ENCODE data around the gene SLC7A1.
"Not testable (repeated sequence)": the region's sequence is repeated elsewhere in the genome, so short reads cannot be mapped to it uniquely, and the experiment has no call there.

Gene SLC7A1

DNA sequence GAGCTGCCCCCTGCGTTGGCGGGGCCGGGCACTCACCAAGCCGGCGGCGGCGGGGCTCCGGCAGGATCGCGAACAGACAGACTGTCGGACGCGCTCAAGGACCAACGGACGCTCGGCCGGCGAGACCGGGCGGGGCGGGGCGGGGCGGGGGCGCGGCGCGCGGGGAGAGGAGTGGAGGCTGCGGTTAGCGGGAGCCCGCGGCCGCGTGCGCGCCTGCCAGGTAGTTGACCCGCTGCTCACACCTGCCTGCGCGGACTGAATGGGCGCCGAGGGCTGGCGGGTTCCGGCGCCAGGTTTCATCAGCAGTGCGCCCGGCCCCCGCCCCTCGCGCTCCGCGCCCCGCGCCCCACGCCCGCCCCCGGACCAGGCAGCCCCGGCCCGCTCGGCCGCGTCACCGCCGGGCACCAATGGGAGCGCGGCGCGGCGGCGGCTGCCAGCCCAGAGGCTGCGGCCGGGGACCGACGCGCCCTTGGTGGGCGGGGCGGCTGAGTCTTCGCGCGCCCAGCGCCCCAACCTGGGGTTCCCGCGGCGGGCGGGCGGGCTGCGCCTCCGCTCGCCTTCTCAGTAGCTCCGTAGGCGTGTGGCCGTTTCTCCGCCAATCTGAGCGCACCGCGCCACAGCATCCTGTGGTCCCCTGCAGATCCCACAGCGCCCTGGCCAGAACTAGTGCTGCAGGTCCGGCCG, at the start of gene SLC7A1:
Gene SLC7A1 (minus strand): TSS at position 309 of the 684 bp plus-strand sequence. CDS start 59,500 bp downstream, outside the sequence.
- peak; percentile 85 to 86 for DNase-seq (ENCODE audit: low read depth in 2 of 2)

- no peak for DNase-seq (ENCODE audit: low read depth in 2 of 2)
Measured at GRCh38 chr13:29640665-29641064, 45.2 kb upstream of the SLC7A1 start.

DNA sequence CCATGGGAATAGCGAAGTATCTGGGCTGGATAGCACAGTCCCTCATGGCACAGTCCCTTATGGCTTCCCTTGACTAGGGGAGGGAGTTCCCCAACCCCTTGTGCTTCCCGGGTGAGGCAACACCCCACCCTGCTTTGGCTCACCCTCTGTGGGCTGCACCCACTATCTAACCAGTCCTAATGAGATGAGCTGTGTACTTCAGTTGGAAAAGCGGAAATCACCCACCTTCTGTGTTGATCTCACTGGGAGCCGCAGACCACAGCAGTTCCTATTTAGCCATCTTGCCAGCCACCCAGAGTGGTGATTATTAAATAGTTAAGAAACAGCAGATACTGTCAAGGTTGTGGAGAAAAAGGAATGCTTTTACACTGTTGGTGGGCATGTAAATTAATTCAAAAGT, 41.3 kb upstream of the SLC7A1 start:
- DNase-seq (ENCODE audit: low read depth in 2 of 2), result not testable (repeated sequence)

DNA sequence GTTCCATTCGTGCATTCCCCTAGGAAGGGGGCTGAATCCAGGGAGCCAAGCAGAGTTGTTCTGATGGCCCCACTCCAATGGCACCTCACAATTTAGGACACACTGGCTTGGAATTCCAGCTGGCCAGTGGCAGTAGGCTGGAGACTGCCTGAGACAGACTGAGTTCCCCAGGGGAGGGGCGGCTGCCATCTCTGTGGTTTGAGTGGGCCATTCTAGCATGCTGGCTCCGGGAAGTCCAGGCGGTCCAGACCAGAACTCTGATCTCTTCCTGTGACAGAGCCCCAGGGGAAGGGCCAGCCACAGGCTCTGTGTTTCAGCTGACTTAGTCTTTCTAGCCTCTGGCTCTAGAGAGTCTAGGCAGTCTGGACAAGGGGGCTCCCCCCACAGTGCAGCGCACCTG, 29.5 kb upstream of the SLC7A1 start:
- DNase-seq (ENCODE audit: low read depth in 2 of 2), result no peak

DNA sequence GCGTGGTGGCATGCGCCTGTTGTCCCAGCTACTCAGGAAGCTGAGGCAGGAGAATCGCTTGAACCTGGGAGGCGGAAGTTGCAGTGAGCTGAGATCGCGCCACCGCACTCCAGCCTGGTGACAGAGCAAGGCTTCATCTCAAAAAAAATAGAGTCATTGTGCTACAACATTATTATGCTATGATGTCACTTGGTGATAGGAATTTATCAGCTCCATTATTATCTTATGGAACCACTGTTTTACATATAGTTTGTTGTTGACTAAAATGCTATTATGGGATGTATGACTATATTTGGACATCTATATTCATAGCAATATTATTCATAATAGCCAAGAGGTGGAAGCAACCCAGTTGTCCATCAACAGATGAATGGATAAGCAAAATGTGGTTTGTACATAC, 26.4 kb upstream of the SLC7A1 start:
- no peak for DNase-seq (ENCODE audit: low read depth in 2 of 2)

GRCh38 chr13:29621051-29621800, 25.7 kb upstream of the SLC7A1 start:
- no peak for DNase-seq (ENCODE audit: low read depth in 2 of 2)

GRCh38 chr13:29619995-29620394, 24.5 kb upstream of the SLC7A1 start:
- DNase-seq (ENCODE audit: low read depth in 2 of 2), result no peak

DNA sequence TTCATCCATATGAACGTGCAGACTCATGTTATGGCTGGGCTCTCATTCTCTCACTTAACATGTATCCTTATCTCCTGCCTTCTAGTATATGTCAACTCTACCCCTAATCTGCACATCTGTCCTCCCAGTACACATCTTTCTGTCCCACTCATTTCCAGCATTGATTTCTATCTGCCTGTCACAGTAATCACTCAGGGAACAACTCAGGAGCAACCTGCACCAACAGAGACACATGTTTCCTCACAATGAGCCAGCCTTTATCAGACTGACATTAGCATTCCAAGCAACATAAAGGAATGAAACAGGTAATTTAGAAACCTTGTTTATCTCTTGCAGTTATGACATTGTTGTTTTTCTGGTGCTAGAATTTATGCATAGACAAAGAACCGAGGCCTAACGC, 17.6 kb upstream of the SLC7A1 start:
- DNase-seq (ENCODE audit: low read depth in 2 of 2), result no peak

DNA sequence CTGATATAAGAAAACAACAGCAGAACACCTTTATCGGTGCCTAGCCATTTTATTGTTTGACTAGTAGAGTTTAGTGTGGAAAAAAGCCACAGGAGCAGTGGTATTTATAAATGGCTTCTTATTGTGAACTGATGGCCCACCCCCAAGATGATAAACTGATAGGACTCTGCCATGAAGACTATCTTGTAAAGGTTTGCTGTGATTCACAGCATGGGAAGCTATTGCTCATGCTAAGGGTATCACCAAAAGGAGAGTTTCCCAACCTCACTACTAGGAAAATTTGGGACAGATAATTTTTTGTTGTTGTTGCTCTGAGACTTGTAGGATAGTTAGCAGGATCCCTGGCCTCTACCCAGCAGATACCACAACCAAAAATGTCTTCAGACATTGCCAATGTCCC, 12.0 kb upstream of the SLC7A1 start:
- no peak for DNase-seq (ENCODE audit: low read depth in 2 of 2)

GRCh38 chr13:29605860-29606526, 10.5 kb upstream of the SLC7A1 start:
- DNase-seq (ENCODE audit: low read depth in 2 of 2), result no peak

DNA sequence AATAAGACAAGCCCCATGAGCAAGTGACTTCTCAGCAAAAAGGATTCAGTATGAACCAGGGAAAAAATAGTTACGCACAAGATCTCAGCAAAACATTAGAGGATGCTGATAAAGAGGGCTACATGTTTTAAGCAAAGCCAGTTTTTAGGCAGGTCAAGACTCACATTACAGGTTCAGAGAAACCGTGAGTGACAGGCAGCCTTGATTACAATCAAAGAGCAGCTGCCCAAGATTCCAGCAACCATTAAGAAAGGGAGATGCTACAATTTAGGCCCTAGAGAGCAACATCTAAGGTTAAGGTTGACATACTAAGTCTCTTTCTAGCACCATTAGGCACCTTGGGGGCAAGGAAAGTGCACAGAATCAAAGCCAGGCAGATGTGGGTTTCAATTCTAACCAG, 2.8 kb upstream of the SLC7A1 start:
- DNase-seq (ENCODE audit: low read depth in 2 of 2), result no peak

- DNase-seq (ENCODE audit: low read depth in 2 of 2), result no peak
Measured at GRCh38 chr13:29597706-29598105, 2.2 kb upstream of the SLC7A1 start.

DNA sequence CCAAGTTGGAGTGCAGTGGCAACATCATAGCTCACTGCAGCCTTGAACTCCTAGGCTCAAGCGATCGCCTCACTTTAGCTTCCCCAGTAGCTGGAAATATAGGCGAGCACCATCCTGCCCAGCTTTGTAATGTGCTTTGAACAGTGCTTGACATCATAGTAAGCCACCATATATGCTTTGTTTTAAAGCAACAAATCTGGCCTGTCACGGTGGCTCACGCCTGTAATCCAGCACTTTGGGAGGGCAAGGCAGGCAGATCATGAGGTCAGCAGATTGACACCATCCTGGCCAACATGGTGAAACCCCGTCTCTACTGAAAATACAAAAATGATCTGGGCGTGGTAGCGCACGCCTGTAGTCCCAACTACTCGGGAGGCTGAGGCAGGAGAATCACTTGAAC, 1.8 kb upstream of the SLC7A1 start:
- DNase-seq (ENCODE audit: low read depth in 2 of 2), result no peak

DNA sequence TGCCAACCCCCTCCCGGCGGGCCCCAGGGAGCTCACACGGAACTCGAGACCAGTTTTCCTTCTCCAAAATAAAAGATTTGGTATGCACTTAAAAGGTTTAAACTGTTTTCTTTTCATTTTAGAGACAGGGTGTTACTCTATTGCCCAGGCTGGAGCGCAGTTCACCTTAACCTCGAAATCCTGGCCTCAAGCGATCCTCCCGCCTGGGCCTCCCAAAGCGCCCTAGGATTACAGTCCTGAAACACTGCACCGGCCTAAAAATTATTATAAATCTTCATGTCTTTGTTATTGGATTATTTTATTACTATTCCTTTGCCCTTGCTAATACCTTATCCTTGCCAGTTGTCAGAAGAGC, 553 bp upstream of the SLC7A1 start:
- no peak for DNase-seq (ENCODE audit: low read depth in 2 of 2)

DNA sequence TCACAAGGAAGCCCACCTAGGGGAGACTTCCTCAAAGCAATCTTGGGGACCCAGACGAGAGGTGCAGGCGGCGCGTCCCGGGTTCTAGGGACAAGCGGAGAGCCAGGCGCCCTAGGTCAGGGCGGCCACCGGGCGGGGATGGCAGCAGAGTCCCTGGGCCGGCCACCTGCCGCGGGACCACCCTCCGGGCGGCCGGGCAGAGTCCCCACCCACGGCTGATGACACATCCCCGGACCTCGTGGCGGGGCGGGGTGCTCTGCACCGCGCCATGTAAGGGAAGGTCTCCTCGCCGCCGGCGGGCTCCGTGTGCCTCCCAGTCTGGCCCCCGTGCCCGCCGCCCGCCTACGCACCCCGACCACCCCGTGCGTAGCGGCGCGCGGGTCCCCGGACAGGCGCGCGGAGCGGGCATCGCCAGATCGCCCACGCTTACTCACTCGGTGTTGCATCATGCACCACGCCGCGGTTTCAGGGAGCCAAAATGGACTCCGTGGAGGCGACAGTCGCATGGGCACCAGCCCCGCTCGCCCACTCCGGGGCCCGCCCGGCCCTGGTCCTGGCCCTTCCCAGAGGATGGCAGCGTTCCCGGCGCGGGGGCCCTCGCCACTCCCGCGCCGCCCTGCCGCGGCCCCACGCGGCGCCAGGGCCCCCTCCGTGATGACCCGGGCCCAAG, 643 bp downstream of the SLC7A1 start:
- DNase-seq (ENCODE audit: low read depth in 2 of 2), result peak; percentile 63 to 71

DNA sequence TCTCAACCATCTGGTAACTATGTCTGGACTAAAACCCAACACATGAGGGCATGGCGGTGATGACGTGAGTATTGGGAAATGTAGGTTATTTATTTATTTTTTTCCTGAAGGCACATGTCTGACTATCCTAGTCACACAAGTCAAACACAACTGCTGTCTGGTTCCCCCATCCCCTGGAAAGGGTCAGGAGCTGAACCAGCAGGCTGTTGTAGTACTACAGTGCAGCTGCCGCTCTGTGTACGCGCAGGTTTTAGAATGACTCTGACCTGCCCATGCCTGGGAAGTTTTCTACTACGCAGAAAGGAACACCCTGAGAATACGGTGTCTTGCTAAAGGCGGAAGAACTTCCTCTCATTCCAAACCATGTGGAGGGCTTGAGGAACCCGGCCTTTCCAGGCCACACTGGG, 1.2 kb downstream of the SLC7A1 start:
- peak in 1 of 2 donors; percentile 21 for DNase-seq (ENCODE audit: low read depth in 2 of 2)

GRCh38 chr13:29593605-29594297, 1.7 kb downstream of the SLC7A1 start:
- DNase-seq (ENCODE audit: low read depth in 2 of 2), result no peak

DNA sequence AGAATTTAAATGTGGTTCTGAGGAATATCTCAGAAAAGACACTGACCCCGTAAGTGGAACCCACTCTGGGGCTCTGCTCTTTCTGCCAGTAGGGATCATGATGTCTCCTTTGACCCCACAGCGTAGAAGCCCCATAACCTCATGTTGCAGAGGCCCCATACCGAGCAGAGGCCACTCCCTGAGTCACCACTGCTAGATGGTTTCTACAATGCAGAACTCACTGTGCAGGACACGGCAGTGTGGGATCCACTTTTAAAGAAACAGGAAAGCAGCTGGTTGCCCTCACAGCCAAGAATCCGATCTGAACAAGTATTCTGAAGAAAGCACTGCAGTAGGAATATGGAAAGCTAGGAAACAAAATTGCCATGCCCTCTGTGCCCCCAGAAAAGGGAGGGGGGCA, 4.2 kb downstream of the SLC7A1 start:
- DNase-seq (ENCODE audit: low read depth in 2 of 2), result no peak

DNA sequence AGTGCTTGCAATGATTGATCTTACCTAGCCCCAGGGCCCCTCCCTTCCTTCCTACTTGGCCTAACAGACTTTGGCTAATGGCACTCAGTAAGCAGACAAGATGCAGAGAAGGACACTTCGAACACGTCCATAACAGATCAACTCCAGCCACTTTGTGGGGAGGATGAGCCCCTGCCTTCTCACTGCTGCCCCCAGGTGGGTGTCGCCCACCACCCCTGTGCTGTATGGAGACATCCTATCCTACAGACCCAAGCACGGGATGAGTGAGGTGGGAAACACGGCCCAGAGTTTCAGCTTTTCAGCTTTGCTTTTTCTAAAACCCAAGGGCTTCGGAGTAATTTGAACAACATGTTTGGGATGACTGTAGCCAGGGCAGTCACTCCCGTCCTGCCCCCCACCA, 5.5 kb downstream of the SLC7A1 start:
- no peak for DNase-seq (ENCODE audit: low read depth in 2 of 2)

DNA sequence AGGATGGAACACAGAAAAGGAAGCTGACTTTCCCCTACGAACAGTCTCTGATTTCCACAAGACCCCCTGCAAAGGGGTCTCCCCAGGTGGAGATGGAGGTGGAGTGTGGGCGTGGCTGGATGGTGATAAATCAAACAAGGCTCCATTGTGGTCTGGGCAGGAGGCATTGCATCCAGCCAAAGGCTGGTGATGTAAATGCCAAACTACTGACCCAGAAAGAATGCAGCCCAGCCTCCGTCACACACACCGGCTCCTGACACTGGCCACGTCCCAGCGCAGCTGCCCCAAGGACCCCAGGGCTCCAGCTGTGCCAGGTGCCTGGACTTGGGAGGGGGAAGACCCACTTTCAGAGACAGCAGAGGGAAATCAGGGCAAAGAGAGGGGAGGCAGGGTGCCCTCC, 6.3 kb downstream of the SLC7A1 start:
- DNase-seq (ENCODE audit: low read depth in 2 of 2), result no peak

DNA sequence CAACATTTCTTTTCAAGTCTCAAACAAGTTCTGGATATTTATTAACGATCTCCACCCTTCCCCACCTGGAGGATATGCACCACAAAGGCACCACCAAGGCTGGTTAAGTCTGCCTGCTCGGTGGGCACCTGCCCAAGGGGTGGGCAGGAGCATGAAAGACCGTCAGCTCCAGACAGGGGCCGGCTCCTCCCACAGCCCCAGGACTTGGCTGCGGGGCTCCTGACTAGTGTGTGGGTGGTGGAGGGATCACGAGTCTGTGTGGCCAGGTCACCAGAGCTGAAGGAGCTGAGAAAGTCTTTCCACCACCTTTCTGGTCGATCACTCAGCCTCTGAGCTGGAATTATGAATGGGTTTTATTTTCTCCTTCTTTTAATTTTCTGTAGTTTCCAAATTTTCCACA, 7.8 kb downstream of the SLC7A1 start:
- no peak for DNase-seq (ENCODE audit: low read depth in 2 of 2)
